HepG2 (cell line): ENCODE results near the gene SCMH1. TPM values are rescaled to one million over a fixed set of nuclear protein-coding genes. Genes with fewer than 3 reads are reported as not detected.

Experiments used
- ATAC-seq: fragments of 200-7000 bp; cut with Tn5 transposase; 3 replicates; pipeline ENCODE4 v1.9.1; 2020; ENCODE audit warnings: mild to moderate bottlenecking, moderate library complexity
- BruUV-seq: library from RNA; stranded (reverse); fragments of 400-500 nt; replicated peaks from 2 replicates; lab custom pipeline; 2021; lab: Mats Ljungman, UMichigan
- CTCF ChIA-PET: fragments of 300-600 bp; formaldehyde crosslinking; extraction: SDS; loops from one replicate; lab custom pipeline; 2021; ENCODE audit warnings: low total read pairs, inconsistent platforms, low intra/inter-chr PET ratio; lab: Yijun Ruan, JAX
- POLR2A ChIA-PET: fragments of 350-600 bp; sonication (Branson Sonifier 250); formaldehyde crosslinking; loops from one replicate; lab custom pipeline; 2020; ENCODE audit warnings: antibody characterized with exemption, inconsistent platforms; lab: Yijun Ruan, JAX
- DNase-seq: peaks from one replicate; pipeline ENCODE4 v3.0.0-alpha.2; 2015; ENCODE audit warnings: low spot score
- FAIRE-seq: peaks from 3 replicates; lab custom pipeline; 2011; peaks lifted over from hg19 to GRCh38; lab: Jason Lieb, UNC
- H2AFZ ChIP-seq: one replicate; pipeline ENCODE4 v1.6.1; 2011; ENCODE audit warnings: low read length, inconsistent platforms
- H3K27ac ChIP-seq: fragments of 300-600 bp; 3 replicates; pipeline ENCODE4 v1.8.0; 2011; ENCODE audit warnings: mixed run types, mild to moderate bottlenecking, mixed read lengths, low read length, inconsistent platforms; ENCODE audit not compliant: insufficient read depth; ENCODE audit errors: extremely low read length
- H3K27me3 ChIP-seq, 2 experiments: fragments of 200-600 bp in 1 of 2; 2 replicates in 1 of 2; 3 replicates in 1 of 2; pipeline versions ENCODE4 v1.6.0 to v1.8.0; 2011; ENCODE audit warnings: low read length in 2 of 2, mild to moderate bottlenecking in 2 of 2, moderate library complexity in 2 of 2, inconsistent platforms in 1 of 2; ENCODE audit not compliant: insufficient read depth in 2 of 2, control insufficient read depth in 1 of 2
- H3K36me3 ChIP-seq, 2 experiments: fragments of 200-600 bp in 1 of 2; replicated peaks in 1 of 2; 2 replicates in 1 of 2; 3 replicates in 1 of 2; pipeline versions ENCODE4 v1.5.1 to v1.8.0; 2011; ENCODE audit warnings: low read length in 2 of 2, inconsistent platforms in 1 of 2; ENCODE audit not compliant: insufficient read depth in 2 of 2, control insufficient read depth in 1 of 2
- H3K4me1 ChIP-seq: 2 replicates; pipeline ENCODE4 v1.5.1; 2012; ENCODE audit warnings: low read length, inconsistent platforms; ENCODE audit not compliant: insufficient read depth
- H3K4me2 ChIP-seq: 2 replicates; pipeline ENCODE4 v1.6.0; 2011; ENCODE audit warnings: low read depth, low read length, inconsistent platforms
- H3K4me3 ChIP-seq, 3 experiments: fragments of 200-600 bp in 1 of 3; sonication (generic), shearing (Covaris generic) in 1 of 3; replicated peaks in 1 of 3; 2 replicates each; pipeline ENCODE4 v1.5.1; 2011 to 2016; ENCODE audit warnings: low read length in 3 of 3, inconsistent platforms in 2 of 3, low read depth in 2 of 3, mild to moderate bottlenecking in 2 of 3, control low read depth in 1 of 3, mixed read lengths in 1 of 3; ENCODE audit not compliant: insufficient read depth in 1 of 3
- H3K79me2 ChIP-seq: one replicate; pipeline ENCODE4 v1.6.1; 2011; ENCODE audit warnings: low read length, inconsistent platforms; ENCODE audit not compliant: insufficient read depth
- H3K9ac ChIP-seq: 2 replicates; pipeline ENCODE4 v1.6.0; 2011; ENCODE audit warnings: mild to moderate bottlenecking, low read depth, low read length, inconsistent platforms; ENCODE audit not compliant: insufficient read depth
- H3K9me3 ChIP-seq: 2 replicates; pipeline ENCODE4 v1.5.1; 2012; ENCODE audit warnings: mild to moderate bottlenecking, low read length
- H4K20me1 ChIP-seq: 2 replicates; pipeline ENCODE4 v1.6.0; 2011; ENCODE audit warnings: inconsistent platforms, mild to moderate bottlenecking, low read length, moderate library complexity; ENCODE audit not compliant: insufficient read depth
- DDIT3 ChIP-seq: sonication (generic); formaldehyde crosslinking; IDR thresholded peaks from 2 replicates; pipeline ENCODE4 v1.4.0; 2020; ENCODE audit warnings: mild to moderate bottlenecking, missing genetic modification reagents
- FOXO4 ChIP-seq: sonication (generic); formaldehyde crosslinking; conservative IDR thresholded peaks from 2 replicates; pipeline ENCODE4 v1.8.1; 2023; ENCODE audit warnings: missing genetic modification reagents
- GATAD2A ChIP-seq: IDR thresholded peaks from 2 replicates; pipeline ENCODE4 v1.6.1; 2016
- KDM3A ChIP-seq: IDR thresholded peaks from 2 replicates; pipeline ENCODE4 v1.6.1; 2018; ENCODE audit warnings: low read depth, missing compliant biosample characterization
- MAFG ChIP-seq: sonication (generic); formaldehyde crosslinking; IDR thresholded peaks from 2 replicates; pipeline ENCODE4 v1.5.1; 2020; ENCODE audit warnings: mild to moderate bottlenecking, missing genetic modification reagents
- MBD4 ChIP-seq: IDR thresholded peaks from 2 replicates; pipeline ENCODE4 v1.6.1; 2012; ENCODE audit warnings: low read length, inconsistent platforms, borderline replicate concordance
- NFIB ChIP-seq: sonication (generic); formaldehyde crosslinking; IDR thresholded peaks from 2 replicates; pipeline ENCODE4 v1.9.0; 2021; ENCODE audit warnings: missing genetic modification reagents, mild to moderate bottlenecking, borderline replicate concordance
- STAT5B ChIP-seq: sonication (generic); formaldehyde crosslinking; IDR thresholded peaks from 2 replicates; pipeline ENCODE4 v1.4.0; 2020; ENCODE audit warnings: missing genetic modification reagents
- XBP1 ChIP-seq: sonication (generic); formaldehyde crosslinking; IDR thresholded peaks from 2 replicates; pipeline ENCODE4 v1.5.0; 2020; ENCODE audit warnings: missing genetic modification reagents
- ZNF180 ChIP-seq: sonication (generic); formaldehyde crosslinking; IDR thresholded peaks from 2 replicates; pipeline ENCODE4 v1.4.0; 2020; ENCODE audit warnings: low read depth, missing genetic modification reagents, borderline replicate concordance
- ZNF646 ChIP-seq: sonication (generic); formaldehyde crosslinking; IDR thresholded peaks from 2 replicates; pipeline ENCODE4 v1.9.0; 2021; ENCODE audit warnings: mild to moderate bottlenecking, missing genetic modification reagents
- ZSCAN9 ChIP-seq: IDR thresholded peaks from 2 replicates; pipeline ENCODE4 v1.6.1; 2016; ENCODE audit warnings: borderline replicate concordance
- in situ Hi-C: cut with HindIII; loops from 2 replicates; pipeline ENCODE4 v1.10.0; 2017; ENCODE audit warnings: low pct_unique_long_range_greater_than_20kb; ENCODE audit not compliant: extremely low pct_ligation_motif_present
- intact Hi-C: fragments of 100-400 bp; cut with micrococcal nuclease; formaldehyde crosslinking; loops from one replicate; pipeline ENCODE4 v1.10.0; 2022; ENCODE audit not compliant: unreplicated experiment
- polyA plus RNA-seq, 8 experiments: library from polyadenylated mRNA; depleted of rRNA in 3 of 8; stranded (reverse) in 7 of 8; unstranded in 1 of 8; fragments of >200 nt; fragmentation: Illumina TruSeq in 4 of 8; extraction: Trizol in 4 of 8; gene quantifications; 2 replicates each; pipeline versions ENCODE4 v1.2.1 to v1.2.3, GENCODE V29; 2011 to 2016; ENCODE audit warnings: low read depth in 4 of 8, missing spikeins in 1 of 8, mixed read lengths in 1 of 8; ENCODE audit not compliant: insufficient read depth in 1 of 8
- total RNA-seq, 5 experiments: library from RNA; depleted of rRNA; stranded (reverse); fragments of >200 nt; fragmentation: Illumina TruSeq; extraction: Trizol; gene quantifications; 2 replicates each; pipeline ENCODE4 v1.2.3, GENCODE V29; 2016; ENCODE audit warnings: low read depth in 1 of 5

Gene SCMH1
- total and polyA plus RNA-seq, 2 of the 13 experiments (the other 11 are each of a cell fraction or from before 2014, with no cell fraction given) = 41.8 to 52.6 TPM

GRCh38 chr1:41217441-41217840 is 24.7 kb downstream of the SCMH1 start (continued):
- TF ChIP-seq ZNF646 (CRISPR knock-in tag) (no peak), MAFG (CRISPR knock-in tag) (no peak)

GRCh38 chr1:41215623-41216022 is 26.5 kb downstream of the SCMH1 start:
- H3K4me2 ChIP-seq = no peak overlapping the region
- H3K27ac ChIP-seq = no peak overlapping the region
- in situ Hi-C loops = no loop called here
- H3K4me1 ChIP-seq = no peaks in the 10 kb centered on the region; the same call in 1 of the 2 replicates
- H3K79me2 ChIP-seq = peaks cover 32% of the 10 kb centered on the region
- DNase-seq (no peak), FAIRE-seq (no peak), ATAC-seq (no peak)
- ChIA-PET POLR2A (no interaction called here), CTCF (no interaction called here)
- no peaks in the 10 kb centered on the region; a peak in 1 of 5 replicates for H3K27me3 ChIP-seq
- no peaks in the 10 kb centered on the region for H4K20me1 ChIP-seq
- no TSS peak for BruUV-seq
- H2AFZ ChIP-seq = no peak overlapping the region
- H3K9ac ChIP-seq = no peak overlapping the region
- 0 out of 2 replicates have a peak, but pooled peaks cover 3% of the 10 kb centered on the region for H3K9me3 ChIP-seq
- intact Hi-C loops = no loop called here
- TF ChIP-seq ZSCAN9 (CRISPR knock-in tag) = no peak
- TF ChIP-seq ZNF180 (CRISPR knock-in tag) = no peak
- no peak for TF ChIP-seq STAT5B
- TF ChIP-seq FOXO4 (CRISPR knock-in tag) = no peak
- no peak for TF ChIP-seq XBP1
- TF ChIP-seq DDIT3 = no peak
- TF ChIP-seq GATAD2A = no peak
- TF ChIP-seq KDM3A (CRISPR knock-in tag) = no peak
- TF ChIP-seq MBD4 = no peak
- TF ChIP-seq NFIB (CRISPR knock-in tag) = no peak
- H3K4me3 ChIP-seq = no peak overlapping the region
- no peaks in the 10 kb centered on the region; a peak in 2 of 5 replicates for H3K36me3 ChIP-seq
